ENCODE measurements around the gene CPTP.

Gene CPTP

GRCh38 chr1:1351511-1352427, 27.2 kb downstream of the CPTP start:
- Histone ChIP-seq H3K27ac (ENCODE audit: low read length) (no peak overlapping the region), H3K36me3 (ENCODE audit: control insufficient read depth, insufficient read depth, low read length) (peaks cover 4% of the 10 kb centered on the region; the same call in 1 of the 2 replicates), H3K9me3 (ENCODE audit: control insufficient read depth, insufficient read depth, low read length) (no peaks in the 10 kb centered on the region), H3K4me3 (ENCODE audit: low read length) (no peak overlapping the region), H3K27me3 (ENCODE audit: control insufficient read depth, insufficient read depth, low read length) (peaks cover 3% of the 10 kb centered on the region; the same call in 1 of the 2 replicates), H3K4me1 (ENCODE audit: control insufficient read depth, insufficient read depth, low read length) (peaks cover 22% of the 10 kb centered on the region)
- no peak for DNase-seq (ENCODE audit: low read depth, low spot score)
- WGBS (ENCODE audit: insufficient coverage, insufficient read length), result no CpG with 5 or more reads among the region's 29 CpGs

- Histone ChIP-seq H3K4me1 (ENCODE audit: control insufficient read depth, insufficient read depth, low read length) (peaks cover 20% of the 10 kb centered on the region), H3K36me3 (ENCODE audit: control insufficient read depth, insufficient read depth, low read length) (peaks cover 4% of the 10 kb centered on the region; the same call in 1 of the 2 replicates), H3K9me3 (ENCODE audit: control insufficient read depth, insufficient read depth, low read length) (no peaks in the 10 kb centered on the region), H3K4me3 (ENCODE audit: low read length) (no peak overlapping the region), H3K27me3 (ENCODE audit: control insufficient read depth, insufficient read depth, low read length) (peaks cover 3% of the 10 kb centered on the region; the same call in 1 of the 2 replicates), H3K27ac (ENCODE audit: low read length) (no peak overlapping the region)
- WGBS (ENCODE audit: insufficient coverage, insufficient read length), result no CpG with 5 or more reads among the region's 5 CpGs
- no peak for DNase-seq (ENCODE audit: low read depth, low spot score)
Measured at GRCh38 chr1:1352786-1353388, 28.3 kb downstream of the CPTP start.

DNA sequence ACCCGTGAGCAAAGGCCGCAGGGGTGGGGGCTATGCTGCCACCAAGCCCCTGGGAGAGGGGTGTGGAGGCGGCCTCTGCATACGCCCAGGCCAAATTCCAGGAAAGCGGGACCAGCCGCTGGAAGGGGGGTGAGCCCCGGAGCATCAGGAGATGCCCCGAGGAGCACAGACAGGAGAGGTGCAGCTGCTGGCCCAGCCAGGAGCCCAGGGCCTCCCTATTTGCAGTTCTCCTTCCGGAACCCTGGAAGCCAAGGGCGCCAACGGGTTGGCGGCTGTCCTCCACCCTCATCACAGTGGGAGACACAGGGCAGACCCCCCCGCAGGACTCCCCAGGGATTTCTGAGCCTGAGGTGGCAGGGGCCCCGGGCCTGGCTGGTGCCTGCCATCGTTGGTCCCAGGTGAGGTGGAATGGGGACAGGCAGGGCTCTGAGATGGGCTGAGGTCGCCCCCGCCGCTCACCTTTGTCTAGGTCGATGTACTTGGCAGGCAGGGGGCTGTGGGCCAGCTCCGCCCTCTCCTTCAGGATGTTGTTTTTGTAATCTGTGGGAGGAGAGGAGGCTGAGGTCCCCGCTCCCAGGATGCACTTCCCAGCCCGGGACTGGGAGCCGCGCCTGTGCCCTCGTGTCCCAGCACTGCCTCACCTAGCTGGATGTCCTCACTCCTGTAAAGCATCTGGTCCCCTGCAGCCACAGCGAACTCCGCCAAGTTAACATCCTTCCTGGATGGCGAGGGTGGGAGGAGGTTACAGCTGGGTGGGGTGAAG, 29.0 kb downstream of the CPTP start:
- no peak overlapping the region; the same call in 1 of the 2 replicates for H3K4me3 ChIP-seq (ENCODE audit: low read length)
- no CpG with 5 or more reads among the region's 28 CpGs for WGBS (ENCODE audit: insufficient coverage, insufficient read length)
- no peaks in the 10 kb centered on the region for H3K9me3 ChIP-seq (ENCODE audit: control insufficient read depth, insufficient read depth, low read length)
- H3K27ac ChIP-seq (ENCODE audit: low read length), result no peak overlapping the region
- no peak for DNase-seq (ENCODE audit: low read depth, low spot score)
- peaks cover 4% of the 10 kb centered on the region; the same call in 1 of the 2 replicates for H3K36me3 ChIP-seq (ENCODE audit: control insufficient read depth, insufficient read depth, low read length)
- H3K4me1 ChIP-seq (ENCODE audit: control insufficient read depth, insufficient read depth, low read length), result peaks cover 20% of the 10 kb centered on the region
- H3K27me3 ChIP-seq (ENCODE audit: control insufficient read depth, insufficient read depth, low read length), result peaks cover 3% of the 10 kb centered on the region; the same call in 1 of the 2 replicates

DNA sequence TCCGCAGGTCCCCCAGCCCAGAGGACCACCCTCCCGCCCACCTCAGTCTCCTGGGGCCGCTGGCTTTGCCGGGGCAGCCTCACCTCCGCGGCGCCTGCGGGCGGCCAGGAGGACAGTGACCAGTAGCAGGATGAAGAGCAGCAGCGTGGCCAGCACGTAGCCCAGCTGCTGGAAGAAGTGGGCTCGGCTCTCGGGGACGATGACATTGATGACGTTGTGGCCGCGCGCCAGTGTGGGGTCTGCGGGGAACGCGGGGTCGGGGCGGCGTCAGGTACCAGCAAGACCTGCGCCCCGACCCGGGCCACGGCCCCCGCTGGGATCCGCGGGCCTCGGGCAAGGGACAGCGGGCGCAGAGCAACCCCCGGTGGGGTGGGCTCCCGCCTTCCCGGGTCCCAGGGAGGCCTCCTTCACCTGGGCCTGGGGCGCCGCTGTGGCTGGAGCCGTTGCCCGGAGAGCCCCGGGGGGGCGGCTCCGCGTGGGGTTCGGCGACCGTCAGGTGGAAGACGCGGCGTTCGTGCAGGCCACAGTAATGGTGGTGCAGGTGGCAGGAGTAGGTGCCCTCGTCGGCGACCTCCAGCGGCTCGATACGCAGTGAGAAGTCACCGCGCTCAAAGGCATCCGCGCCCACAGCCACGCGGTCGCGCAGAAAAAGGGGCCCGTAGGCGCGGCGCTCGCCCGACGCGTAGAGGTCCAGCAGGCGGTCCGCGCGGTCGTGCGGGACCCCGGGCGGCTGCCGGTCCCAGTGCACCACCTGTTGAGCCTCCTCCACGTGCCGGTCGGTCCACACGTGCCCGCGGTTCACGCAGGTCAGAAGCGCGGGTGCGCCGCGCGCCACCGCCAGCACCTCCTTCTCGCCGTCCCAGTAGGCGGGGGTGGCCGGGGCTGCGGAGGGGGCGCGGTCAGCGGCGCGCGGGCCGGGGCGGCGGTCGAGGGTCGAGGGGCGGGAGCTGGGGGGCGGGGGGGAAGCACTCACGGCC, 30.0 kb downstream of the CPTP start:
- no peak for DNase-seq (ENCODE audit: low read depth, low spot score)
- H3K27ac ChIP-seq (ENCODE audit: low read length), result no peak overlapping the region
- WGBS (ENCODE audit: insufficient coverage, insufficient read length), result no CpG with 5 or more reads among the region's 116 CpGs
- peaks cover 26% of the 10 kb centered on the region for H3K4me1 ChIP-seq (ENCODE audit: control insufficient read depth, insufficient read depth, low read length)
- peak overlapping the region; percentile 22; the same call in 1 of the 2 replicates for H3K4me3 ChIP-seq (ENCODE audit: low read length)
- H3K9me3 ChIP-seq (ENCODE audit: control insufficient read depth, insufficient read depth, low read length), result no peaks in the 10 kb centered on the region
- H3K36me3 ChIP-seq (ENCODE audit: control insufficient read depth, insufficient read depth, low read length), result peaks cover 4% of the 10 kb centered on the region; the same call in 1 of the 2 replicates
- H3K27me3 ChIP-seq (ENCODE audit: control insufficient read depth, insufficient read depth, low read length), result peaks cover 3% of the 10 kb centered on the region; the same call in 1 of the 2 replicates

DNA sequence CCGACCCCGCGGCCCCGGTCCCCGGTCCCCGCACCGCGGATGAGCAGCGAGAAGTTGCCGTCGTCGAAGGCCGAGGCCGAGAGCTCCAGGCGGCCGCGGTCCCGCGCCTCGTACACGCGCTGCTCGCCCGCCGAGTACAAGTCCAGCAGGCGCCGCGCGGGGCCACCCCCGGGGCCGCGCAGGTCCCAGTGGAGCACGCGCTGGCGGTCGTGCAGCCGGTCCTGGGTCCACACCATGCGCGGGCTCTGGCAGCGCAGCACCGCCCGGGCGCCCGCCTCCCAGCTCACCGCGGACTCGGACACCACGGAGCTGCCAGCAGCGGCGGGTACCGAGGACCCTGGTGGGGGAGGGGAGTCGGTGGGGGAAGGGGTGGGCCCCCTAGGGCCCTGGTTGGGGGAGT, 30.8 kb downstream of the CPTP start:
- no CpG with 5 or more reads among the region's 52 CpGs for WGBS (ENCODE audit: insufficient coverage, insufficient read length)
- peaks cover 3% of the 10 kb centered on the region; the same call in 1 of the 2 replicates for H3K27me3 ChIP-seq (ENCODE audit: control insufficient read depth, insufficient read depth, low read length)
- peaks cover 4% of the 10 kb centered on the region; the same call in 1 of the 2 replicates for H3K36me3 ChIP-seq (ENCODE audit: control insufficient read depth, insufficient read depth, low read length)
- H3K9me3 ChIP-seq (ENCODE audit: control insufficient read depth, insufficient read depth, low read length), result no peaks in the 10 kb centered on the region
- H3K4me1 ChIP-seq (ENCODE audit: control insufficient read depth, insufficient read depth, low read length), result peaks cover 26% of the 10 kb centered on the region
- peak overlapping the region; percentile 22; the same call in 1 of the 2 replicates for H3K4me3 ChIP-seq (ENCODE audit: low read length)
- H3K27ac ChIP-seq (ENCODE audit: low read length), result no peak overlapping the region
- no peak for DNase-seq (ENCODE audit: low read depth, low spot score)

DNA sequence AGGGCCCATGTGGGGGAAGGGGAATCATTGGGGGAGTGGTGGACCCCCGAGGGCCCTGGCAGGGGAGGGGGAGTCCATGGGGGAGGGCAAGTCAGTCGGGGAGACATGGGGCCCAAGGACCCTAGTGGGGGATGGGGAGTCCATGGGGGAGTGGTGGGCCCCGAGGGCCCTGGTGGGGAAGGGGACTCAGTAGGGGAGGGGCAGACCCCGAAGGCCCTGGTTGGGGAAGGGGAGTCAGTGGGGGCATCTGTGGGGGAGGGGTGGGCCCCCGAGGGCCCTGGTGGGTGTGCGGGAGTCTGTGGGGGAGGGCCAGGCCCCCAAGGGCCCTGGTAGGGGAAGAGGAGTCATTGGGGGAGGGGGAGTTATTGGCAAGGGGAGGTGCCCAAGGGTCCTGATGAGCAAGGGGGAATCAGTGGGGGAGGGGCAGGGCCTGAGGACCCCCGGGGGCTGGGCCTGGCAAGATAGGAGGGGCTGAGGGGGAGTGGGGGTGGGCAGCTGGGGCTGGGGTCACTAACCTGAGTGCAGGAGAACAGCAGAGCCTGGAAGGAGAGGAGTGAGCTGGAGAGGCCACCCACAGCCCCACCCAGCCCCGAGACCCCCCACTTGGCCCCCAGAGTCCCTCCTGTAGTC, 31.7 kb downstream of the CPTP start:
- H3K9me3 ChIP-seq (ENCODE audit: control insufficient read depth, insufficient read depth, low read length), result no peaks in the 10 kb centered on the region
- no peak for DNase-seq (ENCODE audit: low read depth, low spot score)
- H3K4me1 ChIP-seq (ENCODE audit: control insufficient read depth, insufficient read depth, low read length), result peaks cover 26% of the 10 kb centered on the region
- H3K27ac ChIP-seq (ENCODE audit: low read length), result no peak overlapping the region
- H3K36me3 ChIP-seq (ENCODE audit: control insufficient read depth, insufficient read depth, low read length), result peaks cover 4% of the 10 kb centered on the region; the same call in 1 of the 2 replicates
- peaks cover 3% of the 10 kb centered on the region; the same call in 1 of the 2 replicates for H3K27me3 ChIP-seq (ENCODE audit: control insufficient read depth, insufficient read depth, low read length)
- no CpG with 5 or more reads among the region's 8 CpGs for WGBS (ENCODE audit: insufficient coverage, insufficient read length)
- H3K4me3 ChIP-seq (ENCODE audit: low read length), result no peak overlapping the region

GRCh38 chr1:1356796-1357401, 32.3 kb downstream of the CPTP start:
- Histone ChIP-seq H3K27me3 (ENCODE audit: control insufficient read depth, insufficient read depth, low read length) (peaks cover 3% of the 10 kb centered on the region; the same call in 1 of the 2 replicates), H3K36me3 (ENCODE audit: control insufficient read depth, insufficient read depth, low read length) (peaks cover 4% of the 10 kb centered on the region; the same call in 1 of the 2 replicates), H3K27ac (ENCODE audit: low read length) (no peak overlapping the region), H3K4me1 (ENCODE audit: control insufficient read depth, insufficient read depth, low read length) (peaks cover 20% of the 10 kb centered on the region), H3K4me3 (ENCODE audit: low read length) (no peak overlapping the region), H3K9me3 (ENCODE audit: control insufficient read depth, insufficient read depth, low read length) (no peaks in the 10 kb centered on the region)
- DNase-seq (ENCODE audit: low read depth, low spot score), result no peak
- no CpG with 5 or more reads among the region's 26 CpGs for WGBS (ENCODE audit: insufficient coverage, insufficient read length)

GRCh38 chr1:1357871-1358432, 33.4 kb downstream of the CPTP start:
- H3K9me3 ChIP-seq (ENCODE audit: control insufficient read depth, insufficient read depth, low read length), result no peaks in the 10 kb centered on the region
- WGBS (ENCODE audit: insufficient coverage, insufficient read length), result no CpG with 5 or more reads among the region's 18 CpGs
- no peak overlapping the region for H3K27ac ChIP-seq (ENCODE audit: low read length)
- peaks cover 3% of the 10 kb centered on the region; the same call in 1 of the 2 replicates for H3K27me3 ChIP-seq (ENCODE audit: control insufficient read depth, insufficient read depth, low read length)
- H3K4me1 ChIP-seq (ENCODE audit: control insufficient read depth, insufficient read depth, low read length), result peaks cover 17% of the 10 kb centered on the region
- H3K36me3 ChIP-seq (ENCODE audit: control insufficient read depth, insufficient read depth, low read length), result peaks cover 4% of the 10 kb centered on the region; the same call in 1 of the 2 replicates
- peak overlapping the region; percentile 43; the same call in 1 of the 2 replicates for H3K4me3 ChIP-seq (ENCODE audit: low read length)
- DNase-seq (ENCODE audit: low read depth, low spot score), result no peak

All from iPS DF 6.9 (cell line).